KMS-11 (cell line): Measurements from ENCODE around the gene TENM4.

Experiments
- H2AFZ ChIP-seq: fragments of 200-600 bp; sonication (generic); 2 replicates; pipeline ENCODE4 v1.6.1; 2016; ENCODE audit warnings: antibody characterized with exemption, mixed run types, low read depth
- H3K27ac ChIP-seq: fragments of 200-600 bp; sonication (generic); 2 replicates; pipeline ENCODE4 v1.6.1; 2016; ENCODE audit warnings: mild to moderate bottlenecking, mixed run types
- H3K27me3 ChIP-seq: fragments of 200-600 bp; sonication (generic); 2 replicates; pipeline ENCODE4 v1.6.1; 2017; ENCODE audit warnings: mild to moderate bottlenecking, low read depth, mixed run types, moderate library complexity; ENCODE audit not compliant: insufficient read depth
- H3K36me3 ChIP-seq: fragments of 200-600 bp; sonication (generic); 2 replicates; pipeline ENCODE4 v1.6.1; 2017; ENCODE audit warnings: mild to moderate bottlenecking, mixed run types; ENCODE audit not compliant: insufficient read depth
- H3K4me1 ChIP-seq: fragments of 200-600 bp; sonication (generic); 2 replicates; pipeline ENCODE4 v1.6.1; 2016; ENCODE audit warnings: mild to moderate bottlenecking, low read depth, mixed run types; ENCODE audit not compliant: poor library complexity, severe bottlenecking
- H3K4me2 ChIP-seq: fragments of 200-600 bp; sonication (generic); 2 replicates; pipeline ENCODE4 v1.7.0; 2016; ENCODE audit warnings: mild to moderate bottlenecking, mixed run types
- H3K4me3 ChIP-seq: fragments of 200-600 bp; sonication (generic); IDR thresholded peaks from 2 replicates; pipeline ENCODE4 v1.6.1; 2017; ENCODE audit warnings: low read depth, low read length, mixed read lengths; ENCODE audit not compliant: insufficient read depth
- H3K79me2 ChIP-seq: fragments of 200-600 bp; sonication (generic); 2 replicates; pipeline ENCODE4 v1.6.1; 2016; ENCODE audit warnings: low read depth, mixed run types; ENCODE audit not compliant: insufficient read depth
- H3K9ac ChIP-seq: fragments of 200-600 bp; sonication (generic); 2 replicates; pipeline ENCODE4 v1.6.1; 2016; ENCODE audit warnings: mild to moderate bottlenecking, mixed run types
- H4K20me1 ChIP-seq: fragments of 200-600 bp; sonication (generic); 2 replicates; pipeline ENCODE4 v1.6.1; 2016; ENCODE audit warnings: mild to moderate bottlenecking, mixed run types; ENCODE audit not compliant: insufficient read depth
- TF ChIP-seq, protein P1 (sequence below): fragments of 200-600 bp; sonication (generic); conservative IDR thresholded peaks from 2 replicates; pipeline ENCODE4 v1.6.1; 2017; ENCODE audit warnings: low read depth, mild to moderate bottlenecking, antibody characterized with exemption, low read length, moderate library complexity, mixed read lengths

The TENM4 gene

DNA sequence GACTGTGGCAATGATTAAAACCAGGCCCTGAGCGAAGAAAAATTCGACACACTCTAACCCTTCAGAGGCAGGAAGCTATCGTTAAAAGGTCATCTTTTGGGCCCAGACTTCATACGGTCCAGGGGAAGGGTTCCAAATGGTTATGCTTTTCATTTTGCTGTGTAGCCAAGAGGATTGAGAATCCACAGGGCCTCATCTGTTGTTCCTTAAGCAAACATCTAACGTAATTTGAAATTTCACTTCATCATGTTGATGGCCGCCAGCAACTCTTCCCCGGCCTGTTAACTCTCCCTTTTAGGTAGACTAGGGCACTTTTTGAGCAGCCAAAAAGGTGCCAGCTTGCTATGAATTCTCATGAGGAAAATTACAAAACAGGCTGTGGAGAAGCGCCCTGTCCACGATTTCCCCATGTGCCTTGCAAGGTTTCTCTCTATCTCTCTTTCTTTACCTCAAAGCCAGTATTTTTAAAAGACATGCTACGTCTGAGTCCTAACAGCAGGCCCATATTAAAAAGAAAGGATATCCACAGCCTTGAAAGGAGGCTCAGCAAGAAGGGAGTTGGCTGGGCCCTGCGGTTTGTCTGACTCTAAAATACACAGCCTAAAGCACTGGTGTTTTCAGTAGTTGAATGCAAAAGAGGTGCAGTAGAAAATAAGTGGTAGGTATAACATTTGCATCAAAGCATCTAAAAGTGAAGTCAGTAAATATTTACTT lies 509.9 kb downstream of the TENM4 start:
- Histone ChIP-seq H3K4me1 (no peaks in the 10 kb centered on the region), H3K9ac (no peak overlapping the region), H3K27me3 (no peaks in the 10 kb centered on the region), H3K36me3 (no peaks in the 10 kb centered on the region), H3K4me3 (no peak overlapping the region), H2AFZ (no peak overlapping the region), H3K4me2 (no peak overlapping the region), H3K27ac (no peak overlapping the region), H3K79me2 (no peaks in the 10 kb centered on the region), H4K20me1 (no peaks in the 10 kb centered on the region)
- TF ChIP-seq, protein P1, sequence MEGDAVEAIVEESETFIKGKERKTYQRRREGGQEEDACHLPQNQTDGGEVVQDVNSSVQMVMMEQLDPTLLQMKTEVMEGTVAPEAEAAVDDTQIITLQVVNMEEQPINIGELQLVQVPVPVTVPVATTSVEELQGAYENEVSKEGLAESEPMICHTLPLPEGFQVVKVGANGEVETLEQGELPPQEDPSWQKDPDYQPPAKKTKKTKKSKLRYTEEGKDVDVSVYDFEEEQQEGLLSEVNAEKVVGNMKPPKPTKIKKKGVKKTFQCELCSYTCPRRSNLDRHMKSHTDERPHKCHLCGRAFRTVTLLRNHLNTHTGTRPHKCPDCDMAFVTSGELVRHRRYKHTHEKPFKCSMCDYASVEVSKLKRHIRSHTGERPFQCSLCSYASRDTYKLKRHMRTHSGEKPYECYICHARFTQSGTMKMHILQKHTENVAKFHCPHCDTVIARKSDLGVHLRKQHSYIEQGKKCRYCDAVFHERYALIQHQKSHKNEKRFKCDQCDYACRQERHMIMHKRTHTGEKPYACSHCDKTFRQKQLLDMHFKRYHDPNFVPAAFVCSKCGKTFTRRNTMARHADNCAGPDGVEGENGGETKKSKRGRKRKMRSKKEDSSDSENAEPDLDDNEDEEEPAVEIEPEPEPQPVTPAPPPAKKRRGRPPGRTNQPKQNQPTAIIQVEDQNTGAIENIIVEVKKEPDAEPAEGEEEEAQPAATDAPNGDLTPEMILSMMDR = no peak

DNA sequence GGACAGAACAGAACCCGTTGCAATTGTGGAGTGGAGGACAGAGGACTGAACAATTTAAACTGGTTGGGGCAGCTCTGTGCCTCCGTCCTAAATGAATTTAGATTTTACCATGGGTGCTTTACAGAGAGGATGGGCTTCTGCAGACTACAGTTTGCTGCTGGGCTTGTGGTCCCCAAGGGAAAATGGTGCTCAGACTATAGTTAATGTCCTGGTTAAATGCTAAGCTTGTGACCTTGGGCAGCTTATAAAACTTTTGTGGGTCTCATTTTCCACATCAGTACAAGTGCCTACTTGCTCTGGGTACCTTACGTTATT lies 511.0 kb downstream of the TENM4 start:
- H3K27ac ChIP-seq = no peak overlapping the region
- H2AFZ ChIP-seq = no peak overlapping the region
- no peak overlapping the region for H3K9ac ChIP-seq
- TF ChIP-seq, protein P1 = no peak
- no peaks in the 10 kb centered on the region for H3K4me1 ChIP-seq
- H3K27me3 ChIP-seq = no peaks in the 10 kb centered on the region
- no peaks in the 10 kb centered on the region for H3K79me2 ChIP-seq
- no peaks in the 10 kb centered on the region for H3K36me3 ChIP-seq
- no peaks in the 10 kb centered on the region for H4K20me1 ChIP-seq
- H3K4me2 ChIP-seq = no peak overlapping the region
- no peak overlapping the region for H3K4me3 ChIP-seq

DNA sequence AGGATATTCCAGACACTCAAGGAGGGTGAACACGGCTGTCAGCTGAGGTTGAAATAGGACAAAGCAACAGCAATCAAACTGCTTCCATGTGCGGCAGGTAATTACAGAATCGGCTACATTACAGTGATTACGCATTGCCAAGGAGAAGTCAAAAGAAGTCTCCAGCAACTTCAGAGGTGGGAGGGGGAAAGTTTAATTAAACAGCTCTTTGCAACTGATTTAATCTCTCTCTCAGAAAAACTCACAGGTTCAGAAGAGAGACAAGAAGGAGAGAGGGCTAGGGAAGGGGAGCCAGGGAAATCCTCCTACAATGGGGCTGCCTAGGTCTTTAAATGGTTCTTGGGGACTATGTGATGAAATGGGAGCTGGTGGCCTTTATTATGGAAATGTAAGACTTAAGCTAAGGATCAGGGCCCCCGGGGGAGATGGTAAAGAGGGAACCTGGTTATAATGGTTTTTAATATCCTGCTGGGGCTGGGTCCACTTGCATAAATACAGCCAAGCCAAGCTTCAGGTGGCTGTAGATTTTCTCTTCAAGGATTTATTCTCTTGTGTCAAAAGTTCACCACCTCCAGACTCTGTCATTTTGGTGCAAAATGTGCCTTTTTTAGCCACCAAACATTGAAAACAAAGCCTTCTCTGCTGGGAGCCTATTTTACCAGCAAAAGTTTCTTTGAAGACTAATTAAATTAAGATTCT lies 511.5 kb downstream of the TENM4 start:
- Histone ChIP-seq H3K9ac (no peak overlapping the region), H2AFZ (no peak overlapping the region), H3K79me2 (no peaks in the 10 kb centered on the region), H3K27me3 (no peaks in the 10 kb centered on the region), H3K36me3 (no peaks in the 10 kb centered on the region), H3K4me1 (no peaks in the 10 kb centered on the region), H3K4me3 (no peak overlapping the region), H3K4me2 (no peak overlapping the region), H4K20me1 (no peaks in the 10 kb centered on the region), H3K27ac (no peak overlapping the region)
- TF ChIP-seq, protein P1 = no peak

DNA sequence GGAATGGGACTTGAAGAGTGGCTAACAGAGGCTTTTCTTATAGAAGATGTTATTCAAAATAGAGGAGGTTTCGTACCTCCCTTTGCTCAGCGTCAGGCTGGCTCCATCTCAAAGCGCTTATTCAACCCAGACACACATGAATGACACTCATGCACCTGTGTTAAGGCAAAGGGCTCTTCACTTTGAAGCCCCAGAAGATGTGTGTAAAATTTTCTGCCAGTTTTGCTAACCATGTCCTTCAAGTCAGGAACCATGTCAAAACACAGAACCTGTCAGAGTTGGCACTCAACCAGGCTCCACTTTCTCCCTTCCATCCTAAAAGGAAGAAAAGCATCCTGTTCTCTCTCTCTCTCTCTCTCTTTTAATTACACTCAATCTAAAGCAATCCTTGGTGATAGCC lies 513.3 kb downstream of the TENM4 start:
- Histone ChIP-seq H4K20me1 (no peaks in the 10 kb centered on the region), H3K4me3 (no peak overlapping the region), H3K79me2 (no peaks in the 10 kb centered on the region), H3K27me3 (no peaks in the 10 kb centered on the region), H3K9ac (no peak overlapping the region), H3K4me1 (no peaks in the 10 kb centered on the region), H2AFZ (no peak overlapping the region), H3K27ac (no peak overlapping the region), H3K36me3 (no peaks in the 10 kb centered on the region), H3K4me2 (no peak overlapping the region)
- TF ChIP-seq, protein P1 = no peak
